Measurements from ENCODE around the gene IGFBPL1.

DNA sequence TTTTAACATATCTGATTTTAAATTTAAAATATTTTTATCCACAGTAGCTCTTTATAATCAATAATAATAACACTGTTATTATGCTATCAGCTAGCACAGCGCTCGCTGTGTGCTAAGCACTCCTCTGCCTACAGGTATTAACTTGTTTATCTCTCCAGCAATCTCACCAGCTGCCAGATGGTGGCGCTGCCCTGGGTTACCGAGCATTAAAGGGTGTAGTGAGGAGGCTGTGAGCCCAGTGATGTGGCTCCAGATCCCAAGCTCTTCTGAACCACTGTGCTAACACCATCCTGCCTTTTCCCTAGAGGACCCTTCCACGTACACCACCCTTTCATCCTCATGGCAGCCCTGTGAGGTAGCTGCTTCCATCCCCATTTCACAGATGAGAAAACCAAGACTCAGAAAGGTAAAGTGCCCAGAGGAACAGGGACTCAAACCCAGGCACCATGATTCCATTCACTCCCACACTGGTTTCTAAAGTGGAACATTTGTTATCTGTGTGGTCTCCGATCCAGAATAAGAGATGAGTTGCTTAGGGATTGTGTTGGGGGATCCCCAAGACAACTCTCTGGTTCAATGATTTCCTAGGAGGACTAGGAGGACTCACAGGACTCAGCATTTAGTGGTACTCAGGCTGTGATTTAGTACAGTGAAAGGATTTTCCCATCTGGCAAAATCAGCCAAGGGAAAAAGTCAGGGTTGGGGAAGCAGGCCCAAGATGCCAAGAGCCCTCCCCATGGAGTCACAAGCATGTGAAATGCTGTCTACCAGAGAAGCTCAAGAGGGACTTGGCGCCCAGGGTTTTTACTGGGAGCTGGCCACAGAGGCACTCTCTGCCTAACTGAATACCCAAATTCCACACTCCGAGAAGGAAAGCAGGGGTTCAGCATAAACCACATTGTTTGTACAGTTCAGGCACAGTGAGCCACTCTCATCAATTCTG is 7.0 kb downstream of the IGFBPL1 start:
- TF ChIP-seq, protein P1, sequence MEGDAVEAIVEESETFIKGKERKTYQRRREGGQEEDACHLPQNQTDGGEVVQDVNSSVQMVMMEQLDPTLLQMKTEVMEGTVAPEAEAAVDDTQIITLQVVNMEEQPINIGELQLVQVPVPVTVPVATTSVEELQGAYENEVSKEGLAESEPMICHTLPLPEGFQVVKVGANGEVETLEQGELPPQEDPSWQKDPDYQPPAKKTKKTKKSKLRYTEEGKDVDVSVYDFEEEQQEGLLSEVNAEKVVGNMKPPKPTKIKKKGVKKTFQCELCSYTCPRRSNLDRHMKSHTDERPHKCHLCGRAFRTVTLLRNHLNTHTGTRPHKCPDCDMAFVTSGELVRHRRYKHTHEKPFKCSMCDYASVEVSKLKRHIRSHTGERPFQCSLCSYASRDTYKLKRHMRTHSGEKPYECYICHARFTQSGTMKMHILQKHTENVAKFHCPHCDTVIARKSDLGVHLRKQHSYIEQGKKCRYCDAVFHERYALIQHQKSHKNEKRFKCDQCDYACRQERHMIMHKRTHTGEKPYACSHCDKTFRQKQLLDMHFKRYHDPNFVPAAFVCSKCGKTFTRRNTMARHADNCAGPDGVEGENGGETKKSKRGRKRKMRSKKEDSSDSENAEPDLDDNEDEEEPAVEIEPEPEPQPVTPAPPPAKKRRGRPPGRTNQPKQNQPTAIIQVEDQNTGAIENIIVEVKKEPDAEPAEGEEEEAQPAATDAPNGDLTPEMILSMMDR (IDR thresholded peaks at IDR 0.05) = peak in 5 of 7 experiments; percentile 14 to 32 (median 27)
- TF ChIP-seq POLR2A (IDR thresholded peaks at IDR 0.05) = no peak
